HG02943 (cell line): Measurements from ENCODE around the gene KREMEN2.
"Not testable (repeated sequence)": the region's sequence is repeated elsewhere in the genome, so short reads cannot be mapped to it uniquely, and the experiment has no call there.

Source experiments
- ATAC-seq: cut with Tn5 transposase; IDR thresholded peaks from one replicate; pipeline ENCODE4 v1.9.1; 2021; ENCODE audit warnings: mild to moderate bottlenecking, low read depth, moderate library complexity; ENCODE audit not compliant: unreplicated experiment

The KREMEN2 gene

DNA sequence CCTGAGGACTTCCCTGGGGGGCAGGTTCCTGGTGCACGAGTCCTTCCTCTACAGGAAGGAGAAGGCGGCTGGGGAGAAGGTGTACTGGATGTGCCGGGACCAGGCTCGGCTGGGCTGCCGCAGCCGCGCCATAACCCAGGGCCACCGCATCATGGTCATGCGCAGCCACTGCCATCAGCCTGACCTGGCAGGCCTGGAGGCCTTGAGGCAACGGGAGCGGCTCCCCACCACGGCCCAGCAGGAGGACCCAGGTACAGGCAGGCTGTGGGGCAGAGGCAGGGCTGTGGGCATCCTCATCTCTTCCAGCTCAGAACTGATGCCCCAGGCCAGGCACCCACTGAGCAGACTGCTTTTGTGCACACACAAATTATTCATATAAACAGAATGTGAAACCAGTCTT is 25.9 kb upstream of the KREMEN2 start:
- no peak for ATAC-seq

DNA sequence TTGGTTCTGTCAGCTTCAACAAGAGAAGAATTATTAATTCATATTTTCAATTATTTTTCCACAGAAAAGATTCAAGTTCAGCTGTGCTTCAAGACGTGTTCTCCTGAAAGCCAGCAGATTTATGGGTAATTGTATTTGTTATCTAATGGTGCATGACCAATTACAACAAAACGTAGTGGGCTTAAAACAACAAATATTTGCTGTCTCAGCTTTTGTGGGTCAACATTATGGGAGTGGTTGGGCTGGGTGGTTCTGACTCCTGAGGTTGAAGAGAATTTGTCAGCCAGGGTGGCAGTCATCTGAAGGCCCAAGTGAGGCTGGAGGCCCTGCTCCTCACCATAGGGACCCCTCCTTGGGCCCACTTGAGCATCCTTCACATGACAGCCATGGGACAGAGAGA is 24.1 kb upstream of the KREMEN2 start:
- no peak for ATAC-seq

GRCh38 chr16:2942045-2942444 is 22.0 kb upstream of the KREMEN2 start:
- ATAC-seq = no peak

- ATAC-seq = not testable (repeated sequence)
Observed at GRCh38 chr16:2943716-2944115, 20.4 kb upstream of the KREMEN2 start.

DNA sequence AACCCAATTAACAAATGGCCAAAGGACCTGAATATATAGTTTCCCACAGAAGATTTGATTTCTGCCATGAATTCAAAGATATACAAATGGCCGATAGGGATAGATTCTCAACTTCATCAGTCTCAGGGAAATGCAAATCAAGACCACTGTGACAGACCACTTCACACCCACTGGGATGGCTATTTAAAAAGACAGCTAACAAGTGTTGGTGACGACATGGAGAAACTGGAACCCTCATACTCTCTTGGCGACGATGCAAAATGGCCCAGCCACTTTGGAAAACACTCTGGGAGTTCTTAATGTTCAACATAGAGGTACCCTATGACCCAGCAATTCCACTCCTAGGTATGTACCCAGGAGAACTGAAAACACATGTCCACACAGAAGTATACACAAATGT is 17.4 kb upstream of the KREMEN2 start:
- no peak for ATAC-seq

DNA sequence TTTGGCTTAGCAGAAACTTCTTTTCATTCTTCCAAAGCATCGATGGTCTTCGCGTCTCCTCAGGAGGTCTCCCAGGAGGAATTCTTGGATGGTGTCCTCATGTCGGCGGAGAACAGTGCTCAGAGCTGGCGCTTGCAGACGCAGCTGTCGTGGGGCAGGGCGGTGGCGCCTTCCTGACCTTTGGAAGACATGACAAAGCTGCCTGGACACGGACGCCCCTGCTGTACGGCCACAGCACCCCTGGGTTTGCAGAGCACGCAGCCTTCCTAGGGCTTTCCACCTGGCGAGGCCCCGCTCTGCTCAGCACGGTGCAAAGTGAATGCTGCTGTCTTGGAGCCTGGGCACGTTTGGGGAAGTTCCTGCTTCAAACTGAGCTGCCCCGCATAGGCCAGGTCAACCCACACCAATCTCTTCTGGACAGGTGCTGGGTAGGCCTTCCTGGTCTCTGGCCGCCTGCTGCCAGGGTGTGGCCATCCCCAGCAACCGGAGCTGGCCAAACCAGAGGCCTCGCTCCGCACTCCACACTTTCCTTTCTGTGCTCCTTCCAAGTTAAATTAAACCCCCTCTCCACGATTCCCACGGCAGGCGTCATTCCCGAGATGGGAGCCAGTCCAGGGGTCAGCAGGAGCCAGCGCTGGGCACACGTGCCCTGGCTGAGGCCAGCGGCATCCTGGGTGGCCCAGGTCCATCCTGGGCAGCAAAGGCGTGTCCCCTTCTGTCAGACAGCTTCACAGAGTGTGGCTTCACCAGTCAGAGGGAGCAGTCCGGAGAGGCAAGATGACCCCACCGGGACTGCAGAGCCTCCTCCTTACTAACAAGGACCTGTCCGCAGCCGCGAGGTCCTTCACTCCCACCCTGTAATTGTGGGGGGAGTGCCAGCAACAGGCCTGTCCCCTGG is 15.0 kb upstream of the KREMEN2 start:
- ATAC-seq = no peak

GRCh38 chr16:2949705-2950352 is 14.2 kb upstream of the KREMEN2 start:
- no peak for ATAC-seq

DNA sequence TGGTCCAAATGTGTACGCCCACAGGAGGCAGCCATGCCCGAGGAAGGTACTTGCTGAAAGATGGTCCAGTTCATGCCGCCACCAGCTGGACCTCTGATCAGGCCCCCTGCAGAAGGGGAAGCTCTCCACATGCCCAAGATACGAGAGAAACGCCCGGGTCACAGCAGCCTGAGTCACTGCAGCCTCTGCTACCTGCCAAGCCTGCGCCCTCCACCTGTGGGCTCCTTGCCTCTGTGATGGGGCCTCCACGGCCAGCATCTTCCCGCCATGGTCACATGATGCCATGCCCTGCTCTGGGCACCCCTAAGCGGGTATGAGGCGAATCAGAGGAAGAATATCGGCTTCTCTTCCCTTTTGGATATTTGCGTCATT is 13.7 kb upstream of the KREMEN2 start:
- ATAC-seq = no peak

GRCh38 chr16:2950773-2951172 is 13.3 kb upstream of the KREMEN2 start:
- ATAC-seq = no peak

GRCh38 chr16:2952679-2953078 is 11.4 kb upstream of the KREMEN2 start:
- no peak for ATAC-seq

GRCh38 chr16:2953706-2954627 is 10.1 kb upstream of the KREMEN2 start:
- ATAC-seq = no peak

- no peak for ATAC-seq
Observed at GRCh38 chr16:2954656-2955381, 9.3 kb upstream of the KREMEN2 start.

- no peak for ATAC-seq
Observed at GRCh38 chr16:2955438-2955778, 8.7 kb upstream of the KREMEN2 start.

DNA sequence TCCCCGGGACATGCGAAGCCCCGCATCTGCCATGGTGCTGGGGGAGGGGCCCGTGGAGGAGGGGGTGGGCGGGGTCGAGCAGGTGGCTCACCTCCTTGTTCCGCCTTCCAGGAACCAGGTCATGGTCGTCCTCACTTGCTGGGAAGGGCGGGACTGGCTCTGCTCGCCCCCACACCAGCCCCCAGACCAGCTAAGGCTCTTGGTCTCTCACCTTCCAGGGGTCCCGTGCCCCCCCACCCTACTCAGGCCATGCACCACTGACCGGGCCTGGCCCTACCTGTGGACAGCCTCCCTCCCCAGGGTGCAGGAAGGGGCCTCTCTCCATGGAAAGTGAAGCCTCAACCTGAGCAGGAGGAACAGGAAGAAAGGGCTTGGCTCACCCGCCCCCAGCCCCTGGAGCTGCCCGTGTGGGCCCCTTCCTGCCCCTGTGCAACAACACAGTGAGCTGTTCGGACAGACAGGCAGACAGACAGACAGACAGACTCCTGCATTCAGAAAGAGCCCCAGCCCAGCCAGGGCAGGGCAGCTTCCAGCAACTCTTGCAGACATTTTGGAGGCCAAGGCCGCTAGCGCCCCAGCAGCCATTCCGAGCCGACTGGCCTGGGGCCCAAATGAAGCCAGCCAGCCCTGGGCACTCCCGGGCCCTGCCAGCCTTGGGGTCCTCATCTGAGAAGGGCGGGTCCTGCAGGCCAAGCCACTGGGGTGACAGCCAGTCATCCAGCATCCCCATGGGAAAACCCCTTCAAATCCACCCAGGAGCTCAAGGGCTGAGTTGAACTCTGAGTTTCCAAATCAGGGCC is 8.1 kb upstream of the KREMEN2 start:
- ATAC-seq = no peak

DNA sequence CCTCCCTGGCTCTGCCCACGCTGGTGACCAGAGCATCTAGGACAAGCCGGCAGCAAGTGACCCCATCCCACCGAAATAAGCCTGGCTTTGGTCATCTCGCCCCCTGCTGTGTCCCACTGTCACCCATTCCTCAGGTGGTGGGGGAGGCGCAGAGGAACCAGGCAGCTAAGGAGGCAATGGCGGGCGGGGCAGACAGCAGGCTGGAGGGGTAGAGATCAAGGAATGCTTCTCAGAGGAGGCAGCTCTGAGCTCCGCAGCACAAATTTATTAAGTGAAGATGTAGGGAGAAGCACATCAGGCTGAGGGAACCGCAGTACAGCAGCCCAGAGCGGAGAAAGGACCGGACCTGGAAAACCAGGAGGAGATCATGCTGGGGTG is 7.5 kb upstream of the KREMEN2 start:
- no peak for ATAC-seq

GRCh38 chr16:2959206-2959605 is 4.9 kb upstream of the KREMEN2 start:
- no peak for ATAC-seq

DNA sequence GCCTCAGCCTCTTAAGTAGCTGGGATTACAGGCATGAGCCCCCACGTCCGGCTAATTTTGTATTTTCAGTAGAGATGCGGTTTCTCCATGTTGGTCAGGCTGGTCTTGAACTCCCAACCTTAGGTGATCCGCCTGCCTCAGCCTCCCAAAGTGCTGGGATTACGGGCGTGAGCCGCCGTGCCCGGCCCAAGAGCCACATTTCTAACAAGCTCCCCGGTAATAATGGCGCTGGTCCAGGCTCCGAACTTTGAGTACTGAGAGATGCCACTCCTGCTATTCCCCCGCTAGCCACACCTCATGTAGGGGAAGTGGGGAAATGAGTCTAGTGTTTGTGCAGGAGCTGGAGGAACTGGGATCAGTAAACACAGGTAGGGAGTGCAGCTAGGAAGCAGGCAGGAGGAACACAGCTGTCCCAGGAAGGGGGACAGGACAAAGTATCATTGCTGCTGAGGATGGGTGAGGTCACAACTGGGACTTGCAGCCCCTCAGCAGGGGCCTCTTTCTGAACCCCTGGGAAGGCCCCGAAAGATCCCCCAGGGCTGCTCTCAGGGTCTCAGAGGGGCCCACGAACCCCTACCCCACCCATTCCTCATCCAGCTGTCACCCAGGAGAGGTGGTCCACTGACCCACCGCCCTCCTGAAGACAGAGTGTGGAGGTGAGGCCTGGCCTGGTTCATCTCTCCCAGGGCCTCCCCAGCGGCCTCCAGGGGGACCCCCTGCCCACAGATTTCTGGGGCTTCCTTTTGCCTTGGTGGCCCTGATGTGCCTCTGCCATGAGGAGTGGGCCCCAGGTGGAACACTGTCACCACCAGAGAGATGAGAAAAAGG is 3.7 kb upstream of the KREMEN2 start:
- no peak for ATAC-seq

- no peak for ATAC-seq
Observed at GRCh38 chr16:2962334-2963073, 1.6 kb upstream of the KREMEN2 start.
